CD4-positive, alpha-beta T cell treated with Interleukin-17A for 1 hour (primary cell): ENCODE data around the gene C17orf50.
"Not testable (repeated sequence)": the region's sequence is repeated elsewhere in the genome, so short reads cannot be mapped to it uniquely, and the experiment has no call there.

Source experiments
- DNase-seq: peaks from one replicate; pipeline ENCODE4 v3.0.0-alpha.2; 2020

Gene C17orf50

DNA sequence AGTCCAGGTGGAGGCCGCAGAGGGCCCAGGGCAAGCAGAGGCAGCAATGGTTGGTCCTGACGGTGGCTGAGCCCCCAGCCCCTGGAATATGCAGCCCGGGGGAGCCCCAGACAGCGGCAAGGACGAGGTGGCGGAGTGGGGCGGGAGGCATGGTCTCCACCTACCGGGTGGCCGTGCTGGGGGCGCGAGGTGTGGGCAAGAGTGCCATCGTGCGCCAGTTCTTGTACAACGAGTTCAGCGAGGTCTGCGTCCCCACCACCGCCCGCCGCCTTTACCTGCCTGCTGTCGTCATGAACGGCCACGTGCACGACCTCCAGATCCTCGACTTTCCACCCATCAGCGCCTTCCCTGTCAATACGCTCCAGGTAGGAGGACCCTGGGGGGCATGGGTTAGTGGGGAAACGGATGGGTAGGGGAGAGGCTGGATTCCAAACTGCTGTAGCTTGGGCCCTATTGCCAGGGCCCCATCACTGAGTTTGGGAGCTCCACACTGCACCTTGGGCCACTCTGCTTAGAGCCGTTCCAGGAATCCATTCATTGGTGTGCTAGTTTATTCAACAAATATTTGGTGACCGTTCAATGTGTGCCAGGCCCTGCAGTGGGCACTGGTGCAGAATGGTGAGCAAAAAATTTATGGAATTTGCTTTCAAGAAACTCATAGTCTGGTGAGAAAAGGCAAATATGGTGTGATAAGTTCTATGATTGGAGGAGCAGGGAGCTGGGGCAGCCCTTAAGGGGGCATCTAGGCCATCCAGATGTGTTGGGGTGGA lies 25.5 kb upstream of the C17orf50 start:
- no peak for DNase-seq

DNA sequence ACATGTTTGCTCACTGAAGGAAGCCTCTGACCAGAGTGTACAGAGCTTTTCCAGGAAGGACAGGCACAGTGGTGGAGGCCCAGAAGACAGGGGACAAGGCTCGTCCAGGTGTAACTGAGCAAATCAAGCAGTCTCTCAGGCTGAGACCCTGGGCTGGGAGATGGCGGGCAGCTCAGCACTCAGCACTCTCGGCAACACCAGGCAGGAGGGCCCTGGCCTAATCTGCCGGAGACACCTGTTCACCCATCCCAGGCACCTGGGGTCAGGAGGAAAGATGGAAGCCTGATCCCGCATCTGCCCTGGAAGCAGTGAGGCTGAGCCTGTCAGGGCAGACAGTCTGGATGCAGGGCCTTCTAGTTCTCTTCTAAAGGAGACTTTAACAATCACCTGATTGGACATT lies 24.5 kb upstream of the C17orf50 start:
- no peak for DNase-seq

DNA sequence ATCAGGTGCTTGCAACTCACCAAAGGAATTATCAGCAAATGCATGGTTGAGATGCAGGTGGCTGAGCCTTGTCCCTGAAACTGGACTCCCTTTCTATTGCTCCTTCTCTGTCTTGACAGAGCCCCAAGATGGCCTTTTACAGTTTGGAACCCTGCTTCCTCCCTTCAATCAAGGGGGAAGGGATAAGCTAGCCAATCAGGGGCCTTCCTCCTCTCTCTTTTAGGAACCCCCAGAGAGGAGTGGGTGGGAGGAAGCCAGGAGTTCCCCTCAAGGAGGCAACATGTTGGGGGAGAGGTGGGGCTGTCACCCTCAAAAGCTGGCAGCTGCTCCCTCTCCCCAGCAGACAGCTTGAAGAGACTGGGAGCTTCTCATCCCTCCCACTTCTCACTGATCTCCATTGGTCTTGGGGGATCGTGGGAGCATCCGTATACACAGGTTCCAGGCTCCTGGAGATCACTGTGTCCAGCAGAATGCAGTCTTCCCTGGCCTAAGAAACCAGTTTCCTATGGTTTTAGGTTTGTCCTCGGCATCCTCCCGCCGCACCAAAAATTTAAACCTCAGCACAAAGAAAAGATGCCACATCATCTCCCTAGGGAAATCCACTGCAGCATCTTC lies 22.1 kb upstream of the C17orf50 start:
- no peak for DNase-seq

DNA sequence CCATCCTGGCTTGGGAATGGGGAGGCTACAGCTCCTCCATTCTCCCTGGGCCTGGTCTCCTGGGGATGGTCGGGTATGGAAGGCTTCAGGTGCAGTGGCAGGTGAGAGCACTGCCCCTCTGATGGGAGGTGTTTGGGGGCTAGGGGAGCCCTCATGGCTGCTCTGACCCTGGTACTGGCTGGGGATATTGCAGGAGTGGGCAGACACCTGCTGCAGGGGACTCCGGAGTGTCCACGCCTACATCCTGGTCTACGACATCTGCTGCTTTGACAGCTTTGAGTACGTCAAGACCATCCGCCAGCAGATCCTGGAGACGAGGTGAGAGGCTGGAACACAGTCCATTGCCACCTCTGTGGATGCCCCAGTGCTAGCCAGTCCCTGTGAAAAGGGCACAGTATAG lies 20.5 kb upstream of the C17orf50 start:
- no peak for DNase-seq

DNA sequence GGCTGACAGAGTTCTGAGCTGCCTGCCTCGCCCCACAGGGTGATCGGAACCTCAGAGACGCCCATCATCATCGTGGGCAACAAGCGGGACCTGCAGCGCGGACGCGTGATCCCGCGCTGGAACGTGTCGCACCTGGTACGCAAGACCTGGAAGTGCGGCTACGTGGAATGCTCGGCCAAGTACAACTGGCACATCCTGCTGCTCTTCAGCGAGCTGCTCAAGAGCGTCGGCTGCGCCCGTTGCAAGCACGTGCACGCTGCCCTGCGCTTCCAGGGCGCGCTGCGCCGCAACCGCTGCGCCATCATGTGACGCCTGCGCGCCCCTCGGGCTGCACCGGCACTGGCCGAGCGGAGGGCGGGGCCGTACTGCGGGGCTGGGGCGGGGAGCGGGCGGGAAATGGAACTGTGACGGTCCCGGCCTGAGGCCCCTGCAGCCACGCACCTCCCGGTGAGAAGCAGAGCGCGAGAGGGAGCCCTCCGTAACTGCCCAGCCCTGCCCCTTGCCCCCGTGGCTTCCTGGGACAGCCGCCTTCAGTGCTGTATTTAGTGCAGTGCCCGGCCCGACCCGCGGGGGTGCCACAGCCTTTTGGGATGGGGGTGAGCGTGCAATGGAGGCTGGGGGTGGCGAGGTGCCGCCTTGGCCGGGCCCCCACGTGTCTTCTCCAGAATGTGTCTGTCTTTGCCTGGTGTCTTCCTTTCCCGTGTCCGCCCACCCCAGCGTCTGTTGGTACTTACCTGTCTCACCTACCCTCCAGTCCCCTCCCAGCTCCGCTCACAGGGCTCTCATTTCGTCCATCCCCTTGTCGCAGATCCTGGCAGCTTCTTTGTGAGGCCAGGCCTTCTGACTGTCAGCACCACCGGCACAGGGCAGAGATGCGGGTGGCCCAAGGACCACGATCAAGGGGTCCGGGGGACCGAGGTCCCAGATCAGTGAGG lies 19.4 kb upstream of the C17orf50 start:
- no peak for DNase-seq

DNA sequence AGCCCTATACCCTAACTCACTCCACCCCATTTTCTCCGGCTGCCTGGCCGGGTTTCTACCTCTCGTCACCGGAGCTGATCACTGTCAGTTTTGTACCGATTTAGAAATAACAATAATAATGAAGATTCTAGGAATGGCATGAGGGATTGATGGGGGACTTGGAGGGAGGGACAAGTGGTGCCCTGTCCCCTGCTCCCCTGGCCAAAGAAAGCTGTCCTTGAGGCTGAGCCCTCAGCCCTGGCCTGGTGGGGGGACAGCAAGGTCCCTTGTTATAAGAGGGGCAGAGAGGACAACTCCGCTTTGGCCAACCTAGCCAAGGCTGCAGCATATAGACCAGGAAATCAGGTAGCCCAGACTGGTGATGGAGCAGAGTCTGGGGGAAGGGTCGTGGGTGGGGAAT lies 18.2 kb upstream of the C17orf50 start:
- DNase-seq = no peak

DNA sequence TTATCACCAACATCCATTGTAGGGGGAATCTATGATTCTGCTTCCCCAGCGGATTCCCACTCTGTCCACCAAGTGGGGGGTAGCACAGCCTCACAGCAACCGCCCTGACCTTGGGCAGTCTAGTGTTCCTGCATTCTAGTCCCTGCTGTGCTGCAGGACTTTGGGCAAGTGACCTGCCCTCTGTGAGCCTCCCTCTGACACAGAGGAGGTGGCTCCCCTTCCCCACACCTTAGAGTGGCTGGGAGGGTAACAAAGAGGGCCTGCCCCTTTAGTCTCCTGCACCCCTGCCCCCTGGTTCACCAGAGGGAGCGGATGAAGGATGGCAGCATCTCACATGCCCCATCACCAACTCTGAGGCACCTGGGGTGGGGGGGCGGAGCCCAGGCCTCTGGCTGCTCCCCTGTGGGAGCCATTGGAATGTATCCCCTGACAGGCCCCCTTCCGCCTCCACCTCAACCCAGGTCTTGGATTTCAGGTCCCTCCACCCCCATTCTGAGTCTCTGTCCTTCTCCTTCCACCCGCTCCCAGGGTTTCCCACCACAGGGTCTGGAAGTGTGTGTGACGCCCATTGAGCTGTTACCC lies 17.7 kb upstream of the C17orf50 start:
- DNase-seq = no peak

DNA sequence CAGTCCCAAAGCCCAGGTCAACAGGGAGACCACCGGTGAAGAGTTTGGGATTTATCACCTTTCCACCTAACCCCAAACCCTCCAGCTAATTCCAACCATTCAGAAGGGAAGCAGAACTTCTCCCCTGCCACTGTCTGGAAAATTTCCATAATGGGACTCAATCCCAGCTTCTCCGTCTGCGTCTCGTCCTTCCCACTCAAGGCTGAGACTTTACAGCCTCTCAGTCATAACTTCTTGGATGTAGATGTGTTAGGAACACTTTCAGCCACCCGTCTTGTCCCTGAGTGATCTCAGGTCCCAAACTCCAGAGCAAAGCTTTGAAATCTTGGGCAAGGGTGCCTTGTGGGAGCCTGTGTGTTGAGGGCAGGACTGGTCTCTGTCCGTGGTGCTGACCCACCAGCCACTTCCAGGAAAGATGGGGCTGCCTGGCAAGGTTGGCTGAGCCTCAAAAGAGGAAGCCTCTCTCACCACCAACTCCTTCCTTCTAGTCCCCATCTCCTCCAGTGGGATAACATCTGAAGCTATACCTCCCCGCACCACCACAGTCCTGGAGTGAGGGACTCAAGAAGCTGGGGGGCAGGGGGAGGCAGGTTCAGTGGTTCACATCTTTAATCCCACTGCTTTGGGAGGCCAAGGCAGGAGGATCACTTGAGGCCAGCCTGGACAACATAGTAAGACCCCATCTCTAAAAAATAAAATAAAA lies 16.9 kb upstream of the C17orf50 start:
- no peak for DNase-seq

DNA sequence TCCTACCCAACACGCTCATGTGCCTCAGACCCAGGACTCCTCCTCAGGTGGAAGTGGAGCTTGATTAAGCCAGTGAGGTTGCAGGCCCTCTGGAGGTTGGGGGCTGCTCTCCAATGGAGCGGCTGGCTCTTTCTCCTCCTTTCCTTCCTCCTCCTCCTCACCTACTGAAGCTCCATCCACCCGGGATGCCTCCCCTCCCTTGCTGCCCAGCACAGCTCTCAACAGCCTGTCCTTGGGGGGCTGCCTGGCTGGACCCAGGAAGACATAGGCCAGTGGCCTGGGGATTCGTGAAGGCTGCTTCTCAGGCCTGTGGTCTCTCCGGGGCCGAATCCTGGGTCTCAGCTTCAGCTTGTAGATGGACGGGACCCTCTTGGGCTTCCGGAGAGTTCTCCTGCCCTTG lies 15.9 kb upstream of the C17orf50 start:
- DNase-seq = no peak

DNA sequence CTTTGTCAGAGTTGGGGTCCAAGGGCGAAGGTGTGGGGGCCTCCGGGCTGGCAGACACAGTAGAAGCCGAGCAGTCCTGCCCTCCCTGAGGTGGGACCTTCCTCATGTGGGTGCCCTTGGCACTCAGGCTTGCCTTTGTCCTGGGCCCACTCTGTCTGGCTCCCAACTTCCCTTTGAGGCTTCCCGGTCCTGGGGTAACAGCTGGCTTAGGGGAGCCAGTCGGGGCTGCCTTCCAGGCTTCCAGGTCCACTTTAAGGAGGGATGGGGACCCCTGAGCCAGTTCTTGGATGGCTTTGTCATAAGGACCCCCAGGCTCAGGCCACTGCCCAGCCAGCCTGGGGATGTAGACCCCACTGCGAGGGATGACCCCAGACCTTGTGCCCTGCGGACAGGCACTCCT lies 15.4 kb upstream of the C17orf50 start:
- no peak for DNase-seq

DNA sequence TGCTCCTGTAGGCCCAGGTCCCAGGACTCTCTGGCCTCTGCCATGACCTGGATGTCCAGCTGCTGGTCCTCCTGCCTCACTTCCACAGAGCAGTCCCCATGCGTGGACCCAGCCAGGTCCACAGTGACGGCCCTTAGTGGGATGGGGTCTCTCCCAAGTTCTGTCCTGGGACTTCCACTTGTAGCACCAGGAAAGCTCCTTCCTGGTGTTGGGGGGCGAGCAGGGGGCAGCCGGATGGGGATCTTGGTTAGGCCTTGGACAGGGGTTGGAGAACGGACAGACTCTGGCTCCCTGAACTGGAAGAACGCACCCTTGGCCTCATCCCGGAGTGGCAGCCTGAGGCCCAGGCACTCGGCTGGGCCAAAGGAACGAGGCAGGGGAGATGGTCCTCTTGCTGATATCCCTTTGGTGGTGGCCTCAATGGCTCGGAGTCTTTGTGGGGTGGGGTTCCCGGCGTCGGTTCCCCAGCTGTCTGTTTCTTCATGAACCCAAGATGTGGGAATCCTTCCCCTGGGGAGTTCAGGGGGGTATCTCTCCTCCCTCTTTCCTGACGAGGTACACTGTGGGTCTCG lies 14.9 kb upstream of the C17orf50 start:
- DNase-seq = no peak

DNA sequence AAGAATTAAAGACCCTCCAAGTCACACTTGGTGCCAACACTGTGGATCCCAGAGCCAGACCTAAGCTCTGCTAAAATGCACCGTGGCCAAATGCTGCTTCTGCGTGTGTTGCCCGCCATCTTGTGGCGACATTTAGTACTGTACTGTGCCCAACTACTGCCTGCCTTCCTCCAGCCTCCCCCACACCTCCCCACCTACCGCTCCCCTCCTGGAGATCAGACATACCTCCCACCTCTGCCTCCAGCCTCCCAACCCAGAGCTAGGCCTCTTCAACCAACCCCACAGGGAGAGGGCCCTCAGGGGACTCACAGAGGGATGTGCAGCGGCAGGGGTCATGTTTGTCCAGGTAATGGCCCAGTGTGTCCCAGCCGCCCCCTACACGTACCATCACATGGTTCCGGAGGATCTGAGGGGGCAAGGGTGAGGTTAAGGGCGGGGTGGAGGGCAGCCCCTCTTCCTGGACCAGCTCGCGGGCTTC lies 13.1 kb upstream of the C17orf50 start:
- peak; percentile 83 for DNase-seq

DNA sequence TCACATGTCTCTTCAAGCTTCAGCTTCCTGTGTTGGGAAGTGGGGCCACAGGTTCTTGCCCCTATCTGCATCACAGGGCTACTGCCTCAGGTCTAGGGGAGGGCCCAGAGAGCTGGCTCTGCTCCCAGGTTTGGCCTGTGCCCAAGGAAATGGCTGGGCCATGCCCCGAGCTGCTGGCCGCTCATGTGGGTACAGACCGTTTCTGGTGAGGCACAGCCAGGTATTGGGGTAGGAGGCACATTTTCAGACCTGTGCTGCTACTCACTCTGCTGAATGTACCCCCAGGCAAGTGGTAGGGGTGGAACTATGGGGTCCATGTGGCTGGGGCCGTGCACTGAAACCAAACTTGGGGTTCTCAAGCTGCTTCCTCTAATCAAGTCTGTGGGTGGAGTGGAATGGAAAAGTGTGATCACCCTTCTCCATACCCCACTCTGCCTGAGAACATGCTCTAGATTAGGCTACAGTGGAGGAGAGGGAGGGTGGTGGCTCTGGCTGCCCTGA lies 12.3 kb upstream of the C17orf50 start:
- DNase-seq = no peak

DNA sequence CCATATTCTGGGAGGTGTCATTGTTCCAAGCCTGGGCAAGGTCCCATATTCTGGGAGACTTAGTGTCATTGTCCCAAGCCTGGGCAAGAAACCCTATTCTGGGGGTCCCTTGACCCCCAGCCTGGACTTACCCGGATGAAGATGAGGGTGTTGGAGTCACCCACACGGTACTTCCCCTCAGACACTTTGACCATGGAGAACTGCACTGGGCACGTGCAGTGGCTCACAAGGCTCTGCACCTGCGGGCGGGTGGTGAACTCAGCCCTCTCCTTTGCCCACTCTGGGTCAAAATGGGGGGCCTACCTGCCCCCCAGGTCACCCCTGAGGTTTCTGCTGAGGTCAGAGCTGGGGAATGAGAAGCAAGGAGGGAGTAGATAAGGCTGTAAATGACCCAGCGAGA lies 11.7 kb upstream of the C17orf50 start:
- no peak for DNase-seq

DNA sequence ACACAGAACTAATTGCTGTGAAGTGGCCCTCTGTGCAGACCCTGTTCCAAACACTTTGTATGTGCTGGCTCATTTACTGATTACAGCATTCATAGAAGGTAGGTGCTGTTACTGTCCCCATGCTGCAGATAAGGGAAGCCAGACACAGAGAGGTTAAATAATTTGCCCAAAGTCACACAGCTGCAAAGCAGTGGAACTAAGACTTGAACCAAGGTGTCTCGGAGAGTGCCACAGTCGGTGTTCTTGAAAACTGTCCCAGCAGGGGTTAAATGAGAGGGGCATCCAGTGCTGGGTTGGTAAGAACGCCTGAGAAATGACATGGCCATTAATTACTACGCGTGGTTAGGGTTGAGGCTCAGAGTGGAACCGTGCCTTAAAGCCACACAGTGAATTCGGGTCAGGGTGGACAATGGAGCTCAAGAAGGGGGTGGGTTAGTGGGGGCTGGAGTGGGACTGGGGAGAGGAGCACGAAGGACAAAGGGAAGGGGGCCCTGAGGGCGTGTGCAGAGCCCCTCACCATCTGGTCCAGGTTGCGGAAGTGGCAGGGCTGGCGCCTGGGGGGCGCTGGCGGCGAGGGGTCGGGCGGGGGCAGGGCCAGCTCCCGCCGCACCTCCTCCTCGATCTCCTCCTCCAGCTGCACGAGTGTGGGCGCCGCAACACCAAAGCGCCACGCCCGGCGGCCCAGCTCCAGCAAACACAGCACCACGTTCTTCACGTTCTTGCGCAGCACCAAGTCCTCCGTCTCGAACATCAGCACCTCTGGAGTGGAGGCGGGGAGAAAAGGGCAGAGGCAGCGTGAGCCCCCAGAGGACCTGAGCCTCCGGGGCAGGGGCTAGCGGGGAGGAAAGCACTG lies 10.9 kb upstream of the C17orf50 start:
- DNase-seq = no peak

DNA sequence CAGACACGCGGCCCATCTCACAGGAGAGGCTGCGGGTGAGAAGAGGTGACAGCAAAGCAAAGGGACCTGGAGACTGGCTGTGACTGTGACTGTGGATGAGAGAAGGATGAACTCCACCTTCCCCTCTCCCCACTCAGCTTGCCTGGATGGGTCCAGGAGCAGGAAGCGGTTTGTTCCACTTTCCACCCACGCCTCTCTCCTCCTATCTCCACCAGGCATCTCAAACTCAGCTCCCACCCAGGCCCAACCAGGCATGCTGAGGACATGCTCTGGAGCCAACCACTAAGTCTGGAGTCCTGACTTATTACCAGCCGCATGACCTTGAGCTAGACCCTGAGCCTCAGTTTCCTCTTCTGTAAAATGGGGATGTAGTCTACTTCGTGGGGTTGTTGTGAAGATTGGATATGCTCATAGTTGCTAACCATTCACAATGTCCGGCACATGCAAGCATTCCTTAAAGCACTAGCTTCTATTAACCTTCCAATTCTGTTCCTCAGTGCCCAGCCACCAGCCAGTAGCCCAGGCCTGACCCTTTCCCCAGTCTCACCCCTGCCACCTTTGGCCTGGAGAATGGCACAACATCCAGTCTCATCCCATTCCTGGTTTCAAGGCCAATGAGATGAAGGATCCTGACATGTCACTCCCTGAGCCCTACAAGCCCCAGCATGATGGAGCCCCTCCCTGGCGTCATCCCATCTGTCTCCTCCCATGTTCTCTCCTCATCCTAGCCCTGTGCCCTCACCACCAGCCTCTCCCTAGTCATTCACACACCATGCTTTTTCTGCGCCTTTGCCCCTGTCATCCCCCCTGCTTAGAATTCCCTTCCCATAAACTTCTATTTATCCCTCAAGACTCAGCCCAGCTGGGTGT lies 9.9 kb upstream of the C17orf50 start:
- DNase-seq = no peak

DNA sequence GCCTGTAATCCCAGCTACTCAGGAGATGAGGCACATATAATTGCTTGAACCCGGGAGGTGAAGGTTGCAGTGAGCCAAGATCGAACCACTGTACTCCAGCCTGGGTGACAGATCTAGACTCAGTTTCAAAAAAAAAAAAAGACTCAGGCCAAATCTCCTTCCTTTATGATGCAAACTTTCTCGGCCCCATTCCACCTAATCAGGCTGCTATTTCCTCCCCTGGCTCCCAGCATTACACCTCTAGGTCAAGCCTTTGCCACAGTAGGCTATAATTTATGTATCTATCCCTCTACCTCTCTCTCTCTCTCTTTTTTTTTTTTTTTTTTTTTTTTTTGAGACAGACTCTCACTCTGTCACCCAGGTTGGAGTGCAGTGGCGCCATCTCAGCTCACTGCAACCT lies 9.1 kb upstream of the C17orf50 start:
- DNase-seq = not testable (repeated sequence)

DNA sequence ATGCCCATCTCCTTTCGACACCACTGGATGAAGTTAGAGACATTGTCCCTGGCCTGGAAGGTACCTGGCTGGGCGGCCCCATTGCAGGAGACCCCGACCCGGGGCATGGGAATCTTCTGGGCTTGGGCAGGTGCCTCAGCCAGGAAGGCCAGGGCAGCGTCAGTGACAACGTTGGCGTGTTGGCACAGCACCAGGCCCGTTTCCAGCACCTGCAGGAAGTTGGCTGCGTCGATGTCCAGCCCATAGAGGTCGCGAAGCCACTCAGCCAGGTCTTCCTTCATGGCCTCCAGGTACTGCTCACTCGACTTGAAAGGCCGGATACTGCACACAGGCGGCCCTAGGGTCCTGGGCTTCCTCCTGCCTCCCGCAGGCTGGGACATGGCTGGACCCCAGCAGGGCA lies 8.2 kb upstream of the C17orf50 start:
- DNase-seq = no peak

DNA sequence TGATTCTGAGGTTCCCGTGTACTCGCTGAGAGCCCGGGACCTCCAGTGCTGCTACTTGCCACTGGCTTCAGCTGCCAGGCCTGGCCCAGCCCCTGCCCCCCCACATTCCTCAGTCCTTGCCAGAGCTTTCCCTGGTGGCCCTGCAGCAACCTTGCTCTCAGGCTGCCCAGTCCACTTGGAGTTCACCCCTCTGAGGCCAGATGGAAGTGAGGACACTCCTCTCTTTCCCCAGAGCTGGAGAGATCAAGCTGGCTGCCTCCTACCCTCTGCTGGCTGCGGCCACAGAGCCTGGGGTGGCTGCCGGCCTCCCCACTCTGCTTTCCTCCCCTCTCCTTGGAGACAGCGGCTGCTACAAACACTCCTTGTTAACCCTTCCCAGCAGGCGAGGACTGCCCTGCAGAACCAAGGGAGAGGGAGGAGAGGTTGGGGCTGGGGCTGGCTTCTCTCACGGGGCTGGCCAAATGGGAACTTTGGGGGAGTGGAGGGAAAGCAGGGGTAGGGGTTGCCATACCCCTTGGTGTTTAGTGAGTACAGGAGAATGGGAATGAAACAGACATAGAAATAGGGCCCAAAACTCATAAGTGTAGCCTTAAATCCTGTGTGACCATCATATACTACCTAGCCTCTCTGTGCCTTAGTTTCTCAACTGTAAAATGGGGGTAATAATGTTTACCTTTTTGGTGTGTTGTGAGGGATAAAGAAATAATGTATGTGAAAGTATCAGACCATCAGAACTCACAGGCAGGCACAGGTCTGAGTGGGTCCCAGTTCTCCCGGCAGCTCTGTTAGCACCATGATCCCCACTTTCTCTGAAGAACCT lies 7.5 kb upstream of the C17orf50 start, which contains the start of gene GAS2L2:
Gene GAS2L2, minus strand, starts transcription at position 295 of the 820 bp plus-strand sequence. CDS start 389 bp downstream, outside the sequence.
- DNase-seq = no peak
